ENCODE measurements around the gene KIAA1755. TPM values are rescaled to one million over a fixed set of nuclear protein-coding genes. Genes with fewer than 3 reads are reported as not detected.

The KIAA1755 gene
- total RNA-seq, 3 donors from 2014 or later (not counting 1 experiment from before 2014, with no cell fraction given), result not detected

DNA sequence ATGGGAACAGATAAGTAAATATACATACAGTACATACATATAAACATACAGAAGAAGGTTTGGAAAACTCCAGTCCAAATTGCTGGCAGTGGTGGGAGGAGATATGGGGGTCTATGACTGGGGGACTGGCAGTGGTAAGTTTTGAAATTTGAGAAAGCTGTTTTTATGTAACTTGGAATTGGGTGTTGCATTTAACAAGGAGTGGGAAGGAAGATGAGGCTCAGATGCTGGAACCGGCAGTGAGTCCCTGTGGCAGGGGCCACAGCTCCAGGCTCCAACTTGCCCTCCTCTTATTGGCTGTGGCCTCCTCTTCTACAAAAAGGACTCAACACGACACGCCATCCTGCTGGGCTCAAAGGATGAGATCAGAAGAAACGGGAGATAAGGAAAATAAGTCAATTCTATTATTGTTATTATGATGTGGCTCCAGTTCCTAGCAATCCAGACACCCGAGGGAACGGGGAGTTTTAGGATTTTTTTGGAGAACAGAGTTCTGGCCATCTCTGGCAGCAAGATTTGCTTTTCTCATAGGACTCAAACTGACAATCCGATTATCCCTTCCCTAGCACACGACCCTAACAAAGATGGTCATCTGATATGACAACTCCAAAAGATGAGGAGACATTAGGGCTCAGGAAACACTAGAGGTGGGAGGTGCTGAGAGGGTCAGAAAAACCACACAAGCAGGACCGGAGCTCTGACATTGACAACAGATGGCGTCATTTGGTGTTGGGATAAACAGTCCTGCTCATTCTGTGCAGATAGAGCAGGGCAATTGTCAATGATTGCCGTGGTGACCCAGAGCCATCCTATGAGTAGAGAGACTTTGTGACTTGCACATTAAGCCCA is 89.5 kb downstream of the KIAA1755 start:
- intact Hi-C loops (cut with micrococcal nuclease), result no loop called here
- TF ChIP-seq, protein P1, sequence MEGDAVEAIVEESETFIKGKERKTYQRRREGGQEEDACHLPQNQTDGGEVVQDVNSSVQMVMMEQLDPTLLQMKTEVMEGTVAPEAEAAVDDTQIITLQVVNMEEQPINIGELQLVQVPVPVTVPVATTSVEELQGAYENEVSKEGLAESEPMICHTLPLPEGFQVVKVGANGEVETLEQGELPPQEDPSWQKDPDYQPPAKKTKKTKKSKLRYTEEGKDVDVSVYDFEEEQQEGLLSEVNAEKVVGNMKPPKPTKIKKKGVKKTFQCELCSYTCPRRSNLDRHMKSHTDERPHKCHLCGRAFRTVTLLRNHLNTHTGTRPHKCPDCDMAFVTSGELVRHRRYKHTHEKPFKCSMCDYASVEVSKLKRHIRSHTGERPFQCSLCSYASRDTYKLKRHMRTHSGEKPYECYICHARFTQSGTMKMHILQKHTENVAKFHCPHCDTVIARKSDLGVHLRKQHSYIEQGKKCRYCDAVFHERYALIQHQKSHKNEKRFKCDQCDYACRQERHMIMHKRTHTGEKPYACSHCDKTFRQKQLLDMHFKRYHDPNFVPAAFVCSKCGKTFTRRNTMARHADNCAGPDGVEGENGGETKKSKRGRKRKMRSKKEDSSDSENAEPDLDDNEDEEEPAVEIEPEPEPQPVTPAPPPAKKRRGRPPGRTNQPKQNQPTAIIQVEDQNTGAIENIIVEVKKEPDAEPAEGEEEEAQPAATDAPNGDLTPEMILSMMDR (IDR thresholded peaks at IDR 0.05), result no peak
- no peak for ATAC-seq
- Histone ChIP-seq H3K27me3 (ENCODE audit: control insufficient read depth, insufficient read depth, low read length) (no peaks in the 10 kb centered on the region), H3K36me3 (ENCODE audit: control insufficient read depth, insufficient read depth, low read length) (no peaks in the 10 kb centered on the region), H3K4me3 (ENCODE audit: low read length) (no peak overlapping the region), H3K27ac (ENCODE audit: low read length) (no peak overlapping the region), H3K4me1 (ENCODE audit: control insufficient read depth, insufficient read depth, low read length) (peaks cover 8% of the 10 kb centered on the region), H3K9me3 (ENCODE audit: control insufficient read depth, insufficient read depth, low read length) (no peaks in the 10 kb centered on the region)
- WGBS (ENCODE audit: insufficient coverage), result 88% methylated on average over 11 of the region's 11 CpGs
- Mint-ChIP-seq H3K36me3 (no peaks in the 10 kb centered on the region), H3K27ac (no peak overlapping the region), H3K27me3 (ENCODE audit: low read depth in 2 of 2) (peaks cover 2 to 16% of the 10 kb centered on the region in 2 donors), H3K9me3 (no peaks in the 10 kb centered on the region), H3K4me1 (peaks cover 4 to 6% of the 10 kb centered on the region in 2 donors), H3K4me3 (no peak overlapping the region)
- DNase-seq, result no peak

DNA sequence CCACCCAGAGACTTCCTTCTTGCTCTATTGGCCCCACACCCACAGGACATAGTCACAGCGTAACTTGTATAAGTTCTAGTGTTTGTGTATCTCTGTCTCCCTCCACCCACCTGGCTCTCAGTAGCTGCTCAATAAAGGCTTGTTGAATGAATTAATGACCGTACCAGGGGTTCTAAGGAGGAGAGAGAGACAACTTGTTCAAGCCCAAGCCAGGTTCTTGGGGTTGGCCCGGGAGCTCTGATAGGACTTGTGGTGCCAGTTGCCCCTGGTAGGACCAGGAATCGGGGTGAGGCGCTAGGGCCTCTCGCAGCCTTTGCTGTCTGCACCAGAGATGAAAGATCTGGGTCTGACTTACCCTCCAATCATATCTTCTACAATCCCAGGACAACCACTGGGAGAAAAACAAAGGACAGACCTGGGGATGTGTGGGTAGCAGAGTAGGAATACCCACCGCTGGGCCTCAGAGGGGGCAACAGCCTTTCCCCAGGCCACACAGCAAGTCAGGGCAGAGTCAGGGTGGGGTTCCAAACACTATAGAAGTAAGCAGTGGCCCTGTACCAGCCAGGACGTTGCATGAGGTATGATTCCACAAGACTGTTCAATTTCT is 90.2 kb downstream of the KIAA1755 start:
- peaks cover 13% of the 10 kb centered on the region for H3K4me1 ChIP-seq (ENCODE audit: control insufficient read depth, insufficient read depth, low read length)
- H3K27ac Mint-ChIP-seq, result no peak overlapping the region
- H3K36me3 Mint-ChIP-seq, result no peaks in the 10 kb centered on the region
- no peaks in the 10 kb centered on the region for H3K9me3 Mint-ChIP-seq
- H3K4me1 Mint-ChIP-seq, result peaks cover 9 to 11% of the 10 kb centered on the region in 2 donors
- H3K27ac ChIP-seq (ENCODE audit: low read length), result no peak overlapping the region
- ATAC-seq (no peak), DNase-seq (no peak)
- H3K4me3 ChIP-seq (ENCODE audit: low read length), result no peak overlapping the region
- peaks cover 6 to 22% of the 10 kb centered on the region in 2 donors for H3K27me3 Mint-ChIP-seq (ENCODE audit: low read depth in 2 of 2)
- TF ChIP-seq, protein P1 (IDR thresholded peaks at IDR 0.05), result no peak
- intact Hi-C loops (cut with micrococcal nuclease), result no loop called here
- H3K36me3 ChIP-seq (ENCODE audit: control insufficient read depth, insufficient read depth, low read length), result no peaks in the 10 kb centered on the region
- H3K9me3 ChIP-seq (ENCODE audit: control insufficient read depth, insufficient read depth, low read length), result no peaks in the 10 kb centered on the region
- WGBS (ENCODE audit: insufficient coverage), result 76% methylated on average over 5 of the region's 8 CpGs
- no peak overlapping the region for H3K4me3 Mint-ChIP-seq
- H3K27me3 ChIP-seq (ENCODE audit: control insufficient read depth, insufficient read depth, low read length), result no peaks in the 10 kb centered on the region

DNA sequence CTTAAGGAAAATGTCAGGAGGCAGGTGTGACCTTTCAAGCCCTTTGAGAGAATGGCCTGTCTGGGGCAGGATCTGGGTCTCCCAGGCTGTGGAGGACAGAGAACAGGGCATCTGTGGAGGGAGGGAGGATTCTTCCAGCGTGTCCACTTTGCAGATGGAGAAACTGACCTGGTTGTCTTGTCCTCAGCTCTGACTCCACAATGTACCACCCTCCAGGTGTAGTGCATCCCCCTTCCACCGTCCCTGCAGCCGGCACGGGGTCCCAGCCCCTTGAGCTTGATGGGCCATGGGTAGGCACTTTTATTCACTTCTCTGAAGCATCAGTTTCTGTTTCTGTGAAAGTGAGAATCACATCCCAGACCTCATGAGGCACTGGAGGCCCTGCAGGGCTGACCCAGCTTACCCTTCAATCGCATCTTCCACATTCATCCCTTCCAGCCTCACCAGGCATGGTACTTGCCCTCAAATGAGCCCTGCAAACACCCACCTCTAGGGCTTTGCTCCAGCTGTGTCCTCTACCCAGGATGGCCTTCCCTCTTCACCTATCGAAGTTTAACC is 90.8 kb downstream of the KIAA1755 start:
- peaks cover 18% of the 10 kb centered on the region for H3K4me1 ChIP-seq (ENCODE audit: control insufficient read depth, insufficient read depth, low read length)

More for the DNA sequence above, 90.8 kb downstream of the KIAA1755 start:
- H3K27me3 ChIP-seq (ENCODE audit: control insufficient read depth, insufficient read depth, low read length), result peaks cover 2% of the 10 kb centered on the region
- ATAC-seq (no peak), DNase-seq (no peak)
- H3K9me3 Mint-ChIP-seq, result no peaks in the 10 kb centered on the region
- peaks cover 6 to 22% of the 10 kb centered on the region in 2 donors for H3K27me3 Mint-ChIP-seq (ENCODE audit: low read depth in 2 of 2)
- H3K27ac ChIP-seq (ENCODE audit: low read length), result no peak overlapping the region
- peaks cover 12 to 14% of the 10 kb centered on the region in 2 donors for H3K4me1 Mint-ChIP-seq
- H3K36me3 Mint-ChIP-seq, result no peaks in the 10 kb centered on the region
- intact Hi-C loops (cut with micrococcal nuclease), result no loop called here
- WGBS (ENCODE audit: insufficient coverage), result 87% methylated on average over 6 of the region's 6 CpGs
- TF ChIP-seq, protein P1 (IDR thresholded peaks at IDR 0.05), result no peak
- H3K4me3 Mint-ChIP-seq, result no peak overlapping the region
- H3K36me3 ChIP-seq (ENCODE audit: control insufficient read depth, insufficient read depth, low read length), result no peaks in the 10 kb centered on the region
- no peak overlapping the region for H3K4me3 ChIP-seq (ENCODE audit: low read length)
- H3K27ac Mint-ChIP-seq, result no peak overlapping the region
- no peaks in the 10 kb centered on the region for H3K9me3 ChIP-seq (ENCODE audit: control insufficient read depth, insufficient read depth, low read length)
